Globus pallidus (tissue), 1 donor: ENCODE results near the gene TNS2.
A peak's percentile ranks its signal among the peaks of the same experiment; 100 is the strongest.
"Not testable (repeated sequence)": the region's sequence is repeated elsewhere in the genome, so short reads cannot be mapped to it uniquely, and the experiment has no call there.

Experiments
- DNase-seq: peaks from one replicate; pipeline ENCODE4 v3.0.0-alpha.2; 2015; ENCODE audit warnings: low spot score

Gene TNS2

GRCh38 chr12:53094394-53094787 lies 44.5 kb downstream of the TNS2 start:
- no peak for DNase-seq

GRCh38 chr12:53094796-53095595 lies 45.1 kb downstream of the TNS2 start:
- DNase-seq: not testable (repeated sequence)

- DNase-seq: not testable (repeated sequence)
These were observed 45.7 kb downstream of the TNS2 start for GRCh38 chr12:53095596-53095895.

GRCh38 chr12:53096089-53096741 lies 46.4 kb downstream of the TNS2 start:
- DNase-seq: no peak

GRCh38 chr12:53096759-53097158 lies 46.9 kb downstream of the TNS2 start:
- no peak for DNase-seq

- no peak for DNase-seq
These were observed 47.3 kb downstream of the TNS2 start for GRCh38 chr12:53097207-53097563.

- no peak for DNase-seq
These were observed 47.9 kb downstream of the TNS2 start, which contains the start of gene IGFBP6 for GRCh38 chr12:53097564-53098353. IGFBP6 (plus strand) TSS chr12:53097667; CDS start chr12:53097718, 51 bp downstream.

GRCh38 chr12:53098354-53098981 lies 48.6 kb downstream of the TNS2 start:
- no peak for DNase-seq

GRCh38 chr12:53099071-53099882 lies 49.4 kb downstream of the TNS2 start:
- peak; percentile 64 for DNase-seq

GRCh38 chr12:53100466-53101151 lies 50.7 kb downstream of the TNS2 start:
- DNase-seq: no peak

GRCh38 chr12:53101266-53101665 lies 51.4 kb downstream of the TNS2 start:
- DNase-seq: no peak

- no peak for DNase-seq
These were observed 52.3 kb downstream of the TNS2 start for GRCh38 chr12:53101931-53102781.

- DNase-seq: no peak
These were observed 53.3 kb downstream of the TNS2 start, which contains the start of gene SOAT2 for GRCh38 chr12:53102883-53103807. SOAT2 (plus strand) TSS chr12:53103486; CDS start chr12:53103578, 92 bp downstream.

GRCh38 chr12:53103860-53104305 lies 54.0 kb downstream of the TNS2 start:
- DNase-seq: no peak

GRCh38 chr12:53105256-53105655 lies 55.4 kb downstream of the TNS2 start:
- no peak for DNase-seq

- DNase-seq: no peak
These were observed 56.0 kb downstream of the TNS2 start for GRCh38 chr12:53105712-53106439.

- DNase-seq: no peak
These were observed 57.3 kb downstream of the TNS2 start for GRCh38 chr12:53107122-53107521.

GRCh38 chr12:53112431-53112830 lies 62.6 kb downstream of the TNS2 start:
- DNase-seq: not testable (repeated sequence)
